Fibroblast of villous mesenchyme (primary cell): ENCODE results near the gene PES1. TPM values are rescaled to one million over a fixed set of nuclear protein-coding genes. Genes with fewer than 3 reads are reported as not detected.

Experiments used
- DNase-seq: peaks from one replicate; pipeline ENCODE4 v3.0.0-alpha.2; 2010; ENCODE audit warnings: low read depth
- H3K4me3 ChIP-seq: 2 replicates; pipeline ENCODE4 v1.5.1; 2011; ENCODE audit warnings: low read depth, mild to moderate bottlenecking, low read length
- total RNA-seq: library from RNA; depleted of rRNA; stranded (reverse); fragments of >200 nt; gene quantifications from 2 replicates; pipeline ENCODE4 v1.2.3, GENCODE V29; 2012
- TF ChIP-seq, protein P1 (sequence below): IDR thresholded peaks from 2 replicates; pipeline ENCODE4 v1.5.1; 2012; ENCODE audit warnings: low read depth, mild to moderate bottlenecking, low read length; ENCODE audit not compliant: insufficient read depth

The PES1 gene
- total RNA-seq, 1 donor = 51.4 TPM

DNA sequence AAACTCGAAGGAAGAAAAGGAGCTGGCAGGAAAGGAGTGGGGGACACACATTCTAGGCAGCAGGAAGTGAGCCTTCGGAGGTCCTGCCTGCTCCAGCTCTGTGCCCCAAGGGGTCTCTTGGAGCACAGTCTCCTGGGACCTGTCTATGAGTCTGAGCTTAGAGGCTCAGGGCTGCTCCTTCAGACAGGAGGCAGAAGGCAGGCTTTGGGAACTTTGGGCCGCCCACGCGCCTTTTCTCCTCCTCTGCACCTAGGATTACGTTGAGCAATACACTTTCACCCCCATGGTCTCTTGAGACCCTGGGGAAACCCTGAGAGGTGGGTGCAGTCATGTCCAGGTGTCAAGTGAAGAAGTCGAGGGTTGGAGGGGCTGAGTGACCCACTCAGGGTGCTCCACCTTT is 16.2 kb upstream of the PES1 start:
- H3K4me3 ChIP-seq = no peak overlapping the region
- TF ChIP-seq, protein P1, sequence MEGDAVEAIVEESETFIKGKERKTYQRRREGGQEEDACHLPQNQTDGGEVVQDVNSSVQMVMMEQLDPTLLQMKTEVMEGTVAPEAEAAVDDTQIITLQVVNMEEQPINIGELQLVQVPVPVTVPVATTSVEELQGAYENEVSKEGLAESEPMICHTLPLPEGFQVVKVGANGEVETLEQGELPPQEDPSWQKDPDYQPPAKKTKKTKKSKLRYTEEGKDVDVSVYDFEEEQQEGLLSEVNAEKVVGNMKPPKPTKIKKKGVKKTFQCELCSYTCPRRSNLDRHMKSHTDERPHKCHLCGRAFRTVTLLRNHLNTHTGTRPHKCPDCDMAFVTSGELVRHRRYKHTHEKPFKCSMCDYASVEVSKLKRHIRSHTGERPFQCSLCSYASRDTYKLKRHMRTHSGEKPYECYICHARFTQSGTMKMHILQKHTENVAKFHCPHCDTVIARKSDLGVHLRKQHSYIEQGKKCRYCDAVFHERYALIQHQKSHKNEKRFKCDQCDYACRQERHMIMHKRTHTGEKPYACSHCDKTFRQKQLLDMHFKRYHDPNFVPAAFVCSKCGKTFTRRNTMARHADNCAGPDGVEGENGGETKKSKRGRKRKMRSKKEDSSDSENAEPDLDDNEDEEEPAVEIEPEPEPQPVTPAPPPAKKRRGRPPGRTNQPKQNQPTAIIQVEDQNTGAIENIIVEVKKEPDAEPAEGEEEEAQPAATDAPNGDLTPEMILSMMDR = no peak
- no peak for DNase-seq

DNA sequence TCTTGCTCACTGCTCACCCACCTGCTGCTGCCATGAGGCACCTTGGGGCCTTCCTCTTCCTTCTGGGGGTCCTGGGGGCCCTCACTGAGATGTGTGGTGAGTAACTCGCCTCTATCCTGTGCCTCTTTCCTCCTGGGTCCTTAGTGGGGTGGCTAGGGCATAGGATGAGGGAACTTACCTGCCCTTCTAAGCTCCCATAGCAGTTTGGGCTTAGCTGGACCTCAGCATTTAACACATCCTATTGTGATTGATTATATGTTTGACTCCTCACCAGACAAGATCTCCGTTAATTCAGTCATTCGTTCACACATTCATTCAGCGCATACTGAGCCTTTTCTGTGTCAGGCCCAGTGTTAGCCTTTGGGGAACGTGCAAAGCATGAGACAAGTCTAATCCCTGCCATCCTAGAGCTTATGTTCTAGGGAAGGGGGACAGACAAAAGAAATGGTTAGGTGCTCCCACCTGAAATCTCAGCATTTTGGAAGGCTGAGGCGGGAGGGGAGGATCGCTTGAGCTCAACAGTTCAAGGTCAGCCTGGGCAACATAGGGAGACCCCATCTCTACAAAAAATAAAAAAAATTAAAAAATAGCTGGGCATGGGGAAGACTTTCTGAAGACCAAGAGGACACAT is 15.7 kb upstream of the PES1 start:
- TF ChIP-seq, protein P1 = no peak
- peak overlapping the region; percentile 67 for H3K4me3 ChIP-seq
- DNase-seq = no peak

DNA sequence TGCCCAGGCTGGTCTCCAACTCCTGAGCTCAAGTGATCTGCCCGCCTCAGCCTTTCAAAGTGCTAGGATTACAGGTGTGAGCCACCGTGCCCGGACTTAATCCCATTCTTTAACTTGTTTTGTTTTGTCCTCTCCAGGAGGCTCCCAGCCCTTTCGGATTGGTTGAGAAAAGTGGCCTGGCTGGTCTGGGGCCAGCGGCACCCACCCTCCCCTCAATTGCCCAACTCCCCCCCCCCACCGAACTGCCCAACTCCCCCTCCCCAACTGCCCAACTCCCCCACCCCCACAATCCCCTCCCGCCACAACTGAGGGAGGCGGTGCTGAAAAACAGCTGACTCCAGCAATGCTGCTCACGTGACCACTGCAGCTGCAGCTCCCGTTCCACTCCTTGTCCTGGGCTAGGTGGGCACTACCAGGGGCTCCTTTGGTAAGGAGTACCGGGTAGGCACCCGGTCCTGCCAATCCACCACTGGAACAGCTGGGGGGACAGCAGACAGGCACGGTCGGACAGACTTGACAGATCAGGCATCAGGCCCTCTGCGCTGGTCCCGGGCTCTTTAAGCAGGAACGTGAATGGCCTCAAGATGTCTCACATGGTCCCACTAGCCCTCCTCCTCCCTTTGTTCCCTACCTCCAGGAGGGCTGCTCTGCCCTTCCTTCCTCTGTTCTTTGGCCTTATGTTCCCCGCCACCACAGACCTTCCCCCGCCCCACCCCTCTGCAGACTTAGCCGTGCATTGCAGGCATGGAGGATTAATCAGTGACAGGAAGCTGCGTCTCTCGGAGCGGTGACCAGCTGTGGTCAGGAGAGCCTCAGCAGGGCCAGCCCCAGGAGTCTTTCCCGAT is 15.0 kb upstream of the PES1 start, which contains the start of gene TCN2:
TSS of gene TCN2 (plus strand) at position 720 of the 845 bp plus-strand sequence. CDS start 158 bp downstream, outside the sequence.
- TF ChIP-seq, protein P1 = no peak
- DNase-seq = peak; percentile 86
- peak within 1 kb of the TSS; percentile 67 for H3K4me3 ChIP-seq

DNA sequence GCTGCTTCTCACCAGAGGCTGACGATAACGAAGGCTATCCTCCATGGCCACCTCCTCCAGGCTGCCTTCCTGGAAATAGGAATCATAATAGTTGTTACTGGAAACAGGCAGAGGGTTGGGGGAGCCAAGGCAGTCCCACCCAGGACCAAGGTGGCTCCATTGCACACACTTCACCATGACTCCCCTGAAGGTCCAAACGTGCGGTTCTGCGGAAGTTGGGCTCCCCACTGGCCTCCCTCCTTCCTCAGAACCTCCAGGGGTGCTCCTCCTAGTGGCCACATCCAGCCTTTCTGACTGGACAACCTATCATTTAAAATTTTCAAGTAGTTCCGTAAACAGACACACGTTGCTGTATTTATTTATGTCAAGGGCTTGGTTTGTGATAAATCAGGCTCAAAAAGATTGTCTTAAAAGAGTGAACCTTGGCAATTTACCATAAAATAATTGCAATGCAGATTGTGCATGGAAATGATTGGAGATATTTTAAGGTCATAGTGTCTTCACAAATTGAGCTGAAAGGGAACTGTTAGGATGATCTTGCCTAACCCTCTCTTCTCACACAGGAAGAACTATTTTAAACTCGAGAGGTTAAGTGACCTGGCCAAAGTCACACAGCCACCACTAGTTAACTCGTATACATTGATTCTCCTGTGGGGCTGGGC is 13.9 kb upstream of the PES1 start:
- peak; percentile 45 for DNase-seq
- TF ChIP-seq, protein P1 = peak; percentile 82
- H3K4me3 ChIP-seq = peak overlapping the region; percentile 67

DNA sequence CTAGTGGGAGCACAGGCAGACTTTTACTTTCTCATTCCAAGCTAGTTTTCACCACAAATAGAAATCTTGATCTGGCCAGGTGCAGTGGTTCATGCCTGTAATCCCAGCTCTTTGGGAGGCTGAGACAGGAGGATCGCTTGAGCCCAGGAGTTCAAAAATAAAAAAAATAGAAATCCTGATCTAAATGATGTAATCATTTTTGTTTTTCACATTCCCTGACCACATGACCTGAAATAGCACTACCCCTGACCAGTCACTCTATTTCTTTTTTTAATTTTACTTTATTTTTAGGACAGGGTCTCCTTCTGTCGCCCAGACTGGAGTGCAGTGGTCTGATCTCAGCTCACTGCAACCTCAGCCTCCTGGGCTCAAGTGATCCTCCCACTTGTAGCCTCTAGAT is 13.0 kb upstream of the PES1 start:
- H3K4me3 ChIP-seq = no peak overlapping the region
- TF ChIP-seq, protein P1 = no peak
- no peak for DNase-seq

DNA sequence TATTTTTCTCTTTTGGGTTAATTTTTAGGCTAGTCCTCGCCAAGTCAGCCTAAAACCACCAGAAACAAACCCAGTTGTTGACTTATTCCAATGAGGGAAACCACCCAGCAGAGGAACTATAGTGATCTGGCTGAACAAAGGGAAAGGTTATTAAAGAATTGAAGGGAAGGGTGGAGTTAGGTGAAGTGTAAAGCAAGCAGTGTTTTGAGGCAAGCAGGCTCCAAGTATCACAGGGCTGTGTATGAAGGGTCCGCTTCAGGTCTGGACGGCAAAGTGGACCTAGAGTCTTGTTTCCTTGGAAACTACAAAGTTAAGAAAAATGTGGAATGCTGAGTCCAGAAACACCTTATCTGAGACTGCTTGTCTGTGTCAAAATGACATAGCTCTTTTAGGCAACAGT is 12.1 kb upstream of the PES1 start:
- TF ChIP-seq, protein P1 = no peak
- no peak overlapping the region for H3K4me3 ChIP-seq
- no peak for DNase-seq
